ENCODE measurements around the gene ASCL5.

GRCh38 chr1:201072149-201072548 lies 54.8 kb downstream of the ASCL5 start:
- TF ChIP-seq, protein P1, sequence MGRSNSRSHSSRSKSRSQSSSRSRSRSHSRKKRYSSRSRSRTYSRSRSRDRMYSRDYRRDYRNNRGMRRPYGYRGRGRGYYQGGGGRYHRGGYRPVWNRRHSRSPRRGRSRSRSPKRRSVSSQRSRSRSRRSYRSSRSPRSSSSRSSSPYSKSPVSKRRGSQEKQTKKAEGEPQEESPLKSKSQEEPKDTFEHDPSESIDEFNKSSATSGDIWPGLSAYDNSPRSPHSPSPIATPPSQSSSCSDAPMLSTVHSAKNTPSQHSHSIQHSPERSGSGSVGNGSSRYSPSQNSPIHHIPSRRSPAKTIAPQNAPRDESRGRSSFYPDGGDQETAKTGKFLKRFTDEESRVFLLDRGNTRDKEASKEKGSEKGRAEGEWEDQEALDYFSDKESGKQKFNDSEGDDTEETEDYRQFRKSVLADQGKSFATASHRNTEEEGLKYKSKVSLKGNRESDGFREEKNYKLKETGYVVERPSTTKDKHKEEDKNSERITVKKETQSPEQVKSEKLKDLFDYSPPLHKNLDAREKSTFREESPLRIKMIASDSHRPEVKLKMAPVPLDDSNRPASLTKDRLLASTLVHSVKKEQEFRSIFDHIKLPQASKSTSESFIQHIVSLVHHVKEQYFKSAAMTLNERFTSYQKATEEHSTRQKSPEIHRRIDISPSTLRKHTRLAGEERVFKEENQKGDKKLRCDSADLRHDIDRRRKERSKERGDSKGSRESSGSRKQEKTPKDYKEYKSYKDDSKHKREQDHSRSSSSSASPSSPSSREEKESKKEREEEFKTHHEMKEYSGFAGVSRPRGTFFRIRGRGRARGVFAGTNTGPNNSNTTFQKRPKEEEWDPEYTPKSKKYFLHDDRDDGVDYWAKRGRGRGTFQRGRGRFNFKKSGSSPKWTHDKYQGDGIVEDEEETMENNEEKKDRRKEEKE (IDR thresholded peaks at IDR 0.05; ENCODE audit: borderline replicate concordance in 1 of 2, control insufficient read depth in 1 of 2, low read depth in 2 of 2, low read length in 1 of 2): no peak
- TF ChIP-seq, protein P2, sequence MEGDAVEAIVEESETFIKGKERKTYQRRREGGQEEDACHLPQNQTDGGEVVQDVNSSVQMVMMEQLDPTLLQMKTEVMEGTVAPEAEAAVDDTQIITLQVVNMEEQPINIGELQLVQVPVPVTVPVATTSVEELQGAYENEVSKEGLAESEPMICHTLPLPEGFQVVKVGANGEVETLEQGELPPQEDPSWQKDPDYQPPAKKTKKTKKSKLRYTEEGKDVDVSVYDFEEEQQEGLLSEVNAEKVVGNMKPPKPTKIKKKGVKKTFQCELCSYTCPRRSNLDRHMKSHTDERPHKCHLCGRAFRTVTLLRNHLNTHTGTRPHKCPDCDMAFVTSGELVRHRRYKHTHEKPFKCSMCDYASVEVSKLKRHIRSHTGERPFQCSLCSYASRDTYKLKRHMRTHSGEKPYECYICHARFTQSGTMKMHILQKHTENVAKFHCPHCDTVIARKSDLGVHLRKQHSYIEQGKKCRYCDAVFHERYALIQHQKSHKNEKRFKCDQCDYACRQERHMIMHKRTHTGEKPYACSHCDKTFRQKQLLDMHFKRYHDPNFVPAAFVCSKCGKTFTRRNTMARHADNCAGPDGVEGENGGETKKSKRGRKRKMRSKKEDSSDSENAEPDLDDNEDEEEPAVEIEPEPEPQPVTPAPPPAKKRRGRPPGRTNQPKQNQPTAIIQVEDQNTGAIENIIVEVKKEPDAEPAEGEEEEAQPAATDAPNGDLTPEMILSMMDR (IDR thresholded peaks at IDR 0.05 in 2 of 3, conservative IDR thresholded peaks at IDR 0.05 in 1 of 3; ENCODE audit: insufficient read depth in 2 of 3, low read depth in 1 of 3, low read length in 3 of 3): no peak
- TF ChIP-seq ZNF197 (CRISPR knock-in tag; IDR thresholded peaks at IDR 0.05; ENCODE audit: low read depth) (no peak), EP300 (IDR thresholded peaks at IDR 0.05; ENCODE audit: low read length) (no peak), PHF8 (IDR thresholded peaks at IDR 0.05; ENCODE audit: borderline replicate concordance, low read length) (no peak), POLR2A (conservative IDR thresholded peaks at IDR 0.05) (no peak), MXD1 (CRISPR knock-in tag; IDR thresholded peaks at IDR 0.05; ENCODE audit: borderline replicate concordance, poor library complexity, severe bottlenecking) (no peak), KHSRP (IDR thresholded peaks at IDR 0.05) (no peak), TSC22D4 (tag; IDR thresholded peaks at IDR 0.05) (no peak)
- TF ChIP-seq, protein P3, sequence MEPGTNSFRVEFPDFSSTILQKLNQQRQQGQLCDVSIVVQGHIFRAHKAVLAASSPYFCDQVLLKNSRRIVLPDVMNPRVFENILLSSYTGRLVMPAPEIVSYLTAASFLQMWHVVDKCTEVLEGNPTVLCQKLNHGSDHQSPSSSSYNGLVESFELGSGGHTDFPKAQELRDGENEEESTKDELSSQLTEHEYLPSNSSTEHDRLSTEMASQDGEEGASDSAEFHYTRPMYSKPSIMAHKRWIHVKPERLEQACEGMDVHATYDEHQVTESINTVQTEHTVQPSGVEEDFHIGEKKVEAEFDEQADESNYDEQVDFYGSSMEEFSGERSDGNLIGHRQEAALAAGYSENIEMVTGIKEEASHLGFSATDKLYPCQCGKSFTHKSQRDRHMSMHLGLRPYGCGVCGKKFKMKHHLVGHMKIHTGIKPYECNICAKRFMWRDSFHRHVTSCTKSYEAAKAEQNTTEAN (CRISPR knock-in tag; IDR thresholded peaks at IDR 0.05): no peak
- TF ChIP-seq, protein P4, sequence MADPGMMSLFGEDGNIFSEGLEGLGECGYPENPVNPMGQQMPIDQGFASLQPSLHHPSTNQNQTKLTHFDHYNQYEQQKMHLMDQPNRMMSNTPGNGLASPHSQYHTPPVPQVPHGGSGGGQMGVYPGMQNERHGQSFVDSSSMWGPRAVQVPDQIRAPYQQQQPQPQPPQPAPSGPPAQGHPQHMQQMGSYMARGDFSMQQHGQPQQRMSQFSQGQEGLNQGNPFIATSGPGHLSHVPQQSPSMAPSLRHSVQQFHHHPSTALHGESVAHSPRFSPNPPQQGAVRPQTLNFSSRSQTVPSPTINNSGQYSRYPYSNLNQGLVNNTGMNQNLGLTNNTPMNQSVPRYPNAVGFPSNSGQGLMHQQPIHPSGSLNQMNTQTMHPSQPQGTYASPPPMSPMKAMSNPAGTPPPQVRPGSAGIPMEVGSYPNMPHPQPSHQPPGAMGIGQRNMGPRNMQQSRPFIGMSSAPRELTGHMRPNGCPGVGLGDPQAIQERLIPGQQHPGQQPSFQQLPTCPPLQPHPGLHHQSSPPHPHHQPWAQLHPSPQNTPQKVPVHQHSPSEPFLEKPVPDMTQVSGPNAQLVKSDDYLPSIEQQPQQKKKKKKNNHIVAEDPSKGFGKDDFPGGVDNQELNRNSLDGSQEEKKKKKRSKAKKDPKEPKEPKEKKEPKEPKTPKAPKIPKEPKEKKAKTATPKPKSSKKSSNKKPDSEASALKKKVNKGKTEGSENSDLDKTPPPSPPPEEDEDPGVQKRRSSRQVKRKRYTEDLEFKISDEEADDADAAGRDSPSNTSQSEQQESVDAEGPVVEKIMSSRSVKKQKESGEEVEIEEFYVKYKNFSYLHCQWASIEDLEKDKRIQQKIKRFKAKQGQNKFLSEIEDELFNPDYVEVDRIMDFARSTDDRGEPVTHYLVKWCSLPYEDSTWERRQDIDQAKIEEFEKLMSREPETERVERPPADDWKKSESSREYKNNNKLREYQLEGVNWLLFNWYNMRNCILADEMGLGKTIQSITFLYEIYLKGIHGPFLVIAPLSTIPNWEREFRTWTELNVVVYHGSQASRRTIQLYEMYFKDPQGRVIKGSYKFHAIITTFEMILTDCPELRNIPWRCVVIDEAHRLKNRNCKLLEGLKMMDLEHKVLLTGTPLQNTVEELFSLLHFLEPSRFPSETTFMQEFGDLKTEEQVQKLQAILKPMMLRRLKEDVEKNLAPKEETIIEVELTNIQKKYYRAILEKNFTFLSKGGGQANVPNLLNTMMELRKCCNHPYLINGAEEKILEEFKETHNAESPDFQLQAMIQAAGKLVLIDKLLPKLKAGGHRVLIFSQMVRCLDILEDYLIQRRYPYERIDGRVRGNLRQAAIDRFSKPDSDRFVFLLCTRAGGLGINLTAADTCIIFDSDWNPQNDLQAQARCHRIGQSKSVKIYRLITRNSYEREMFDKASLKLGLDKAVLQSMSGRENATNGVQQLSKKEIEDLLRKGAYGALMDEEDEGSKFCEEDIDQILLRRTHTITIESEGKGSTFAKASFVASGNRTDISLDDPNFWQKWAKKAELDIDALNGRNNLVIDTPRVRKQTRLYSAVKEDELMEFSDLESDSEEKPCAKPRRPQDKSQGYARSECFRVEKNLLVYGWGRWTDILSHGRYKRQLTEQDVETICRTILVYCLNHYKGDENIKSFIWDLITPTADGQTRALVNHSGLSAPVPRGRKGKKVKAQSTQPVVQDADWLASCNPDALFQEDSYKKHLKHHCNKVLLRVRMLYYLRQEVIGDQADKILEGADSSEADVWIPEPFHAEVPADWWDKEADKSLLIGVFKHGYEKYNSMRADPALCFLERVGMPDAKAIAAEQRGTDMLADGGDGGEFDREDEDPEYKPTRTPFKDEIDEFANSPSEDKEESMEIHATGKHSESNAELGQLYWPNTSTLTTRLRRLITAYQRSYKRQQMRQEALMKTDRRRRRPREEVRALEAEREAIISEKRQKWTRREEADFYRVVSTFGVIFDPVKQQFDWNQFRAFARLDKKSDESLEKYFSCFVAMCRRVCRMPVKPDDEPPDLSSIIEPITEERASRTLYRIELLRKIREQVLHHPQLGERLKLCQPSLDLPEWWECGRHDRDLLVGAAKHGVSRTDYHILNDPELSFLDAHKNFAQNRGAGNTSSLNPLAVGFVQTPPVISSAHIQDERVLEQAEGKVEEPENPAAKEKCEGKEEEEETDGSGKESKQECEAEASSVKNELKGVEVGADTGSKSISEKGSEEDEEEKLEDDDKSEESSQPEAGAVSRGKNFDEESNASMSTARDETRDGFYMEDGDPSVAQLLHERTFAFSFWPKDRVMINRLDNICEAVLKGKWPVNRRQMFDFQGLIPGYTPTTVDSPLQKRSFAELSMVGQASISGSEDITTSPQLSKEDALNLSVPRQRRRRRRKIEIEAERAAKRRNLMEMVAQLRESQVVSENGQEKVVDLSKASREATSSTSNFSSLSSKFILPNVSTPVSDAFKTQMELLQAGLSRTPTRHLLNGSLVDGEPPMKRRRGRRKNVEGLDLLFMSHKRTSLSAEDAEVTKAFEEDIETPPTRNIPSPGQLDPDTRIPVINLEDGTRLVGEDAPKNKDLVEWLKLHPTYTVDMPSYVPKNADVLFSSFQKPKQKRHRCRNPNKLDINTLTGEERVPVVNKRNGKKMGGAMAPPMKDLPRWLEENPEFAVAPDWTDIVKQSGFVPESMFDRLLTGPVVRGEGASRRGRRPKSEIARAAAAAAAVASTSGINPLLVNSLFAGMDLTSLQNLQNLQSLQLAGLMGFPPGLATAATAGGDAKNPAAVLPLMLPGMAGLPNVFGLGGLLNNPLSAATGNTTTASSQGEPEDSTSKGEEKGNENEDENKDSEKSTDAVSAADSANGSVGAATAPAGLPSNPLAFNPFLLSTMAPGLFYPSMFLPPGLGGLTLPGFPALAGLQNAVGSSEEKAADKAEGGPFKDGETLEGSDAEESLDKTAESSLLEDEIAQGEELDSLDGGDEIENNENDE (IDR thresholded peaks at IDR 0.05; ENCODE audit: low read depth, low read length): no peak

Measured in K562 (cell line).